GM21528 (cell line): ENCODE results near the gene NLGN4Y.

ENCODE experiments used
- ATAC-seq: cut with Tn5 transposase; IDR thresholded peaks from one replicate; pipeline ENCODE4 v1.9.1; 2021; ENCODE audit warnings: mild to moderate bottlenecking, moderate library complexity; ENCODE audit not compliant: unreplicated experiment, low FRiP score

The NLGN4Y gene

GRCh38 chrY:14641853-14642252 lies 117.5 kb downstream of the NLGN4Y start:
- no peak for ATAC-seq

GRCh38 chrY:14644157-14644952 lies 120.0 kb downstream of the NLGN4Y start:
- no peak for ATAC-seq

GRCh38 chrY:14679181-14679580 lies 154.9 kb downstream of the NLGN4Y start:
- ATAC-seq, result no peak

GRCh38 chrY:14694543-14694942 lies 170.2 kb downstream of the NLGN4Y start:
- ATAC-seq, result no peak

GRCh38 chrY:14708158-14708557 lies 183.8 kb downstream of the NLGN4Y start:
- ATAC-seq, result no peak

- no peak for ATAC-seq
These were observed 217.3 kb downstream of the NLGN4Y start for GRCh38 chrY:14741596-14741995.

- ATAC-seq, result no peak
These were observed 224.0 kb downstream of the NLGN4Y start for GRCh38 chrY:14748329-14748728.

GRCh38 chrY:14755571-14755970 lies 231.2 kb downstream of the NLGN4Y start:
- no peak for ATAC-seq

- no peak for ATAC-seq
These were observed 238.6 kb downstream of the NLGN4Y start for GRCh38 chrY:14762903-14763302.

GRCh38 chrY:14763600-14763999 lies 239.3 kb downstream of the NLGN4Y start:
- ATAC-seq, result no peak

- no peak for ATAC-seq
These were observed 253.9 kb downstream of the NLGN4Y start for GRCh38 chrY:14778208-14778607.

GRCh38 chrY:14793104-14793503 lies 268.8 kb downstream of the NLGN4Y start:
- ATAC-seq, result no peak

- no peak for ATAC-seq
These were observed 269.3 kb downstream of the NLGN4Y start for GRCh38 chrY:14793674-14794073.

GRCh38 chrY:14798010-14798409 lies 273.7 kb downstream of the NLGN4Y start:
- ATAC-seq, result no peak

GRCh38 chrY:14801096-14801495 lies 276.8 kb downstream of the NLGN4Y start:
- ATAC-seq, result no peak

GRCh38 chrY:14802125-14802524 lies 277.8 kb downstream of the NLGN4Y start:
- no peak for ATAC-seq

GRCh38 chrY:14804041-14804440 lies 279.7 kb downstream of the NLGN4Y start:
- ATAC-seq, result no peak

- no peak for ATAC-seq
These were observed 294.1 kb downstream of the NLGN4Y start for GRCh38 chrY:14818452-14818851.

- ATAC-seq, result no peak
These were observed 297.9 kb downstream of the NLGN4Y start for GRCh38 chrY:14822201-14822600.

GRCh38 chrY:14822906-14823305 lies 298.6 kb downstream of the NLGN4Y start:
- ATAC-seq, result no peak

- no peak for ATAC-seq
These were observed 300.3 kb downstream of the NLGN4Y start for GRCh38 chrY:14824583-14824982.

GRCh38 chrY:14825728-14826127 lies 301.4 kb downstream of the NLGN4Y start:
- ATAC-seq, result no peak

GRCh38 chrY:14828531-14828930 lies 304.2 kb downstream of the NLGN4Y start:
- no peak for ATAC-seq
